ENCODE measurements around the gene FMNL2.

The FMNL2 gene

GRCh38 chr2:152433289-152433688 lies 98.3 kb downstream of the FMNL2 start:
- Histone ChIP-seq H3K4me1 (ENCODE audit: control insufficient read depth, insufficient read depth, low read length) (peaks cover 17% of the 10 kb centered on the region), H3K27ac (ENCODE audit: extremely low read depth, low read depth, low read length) (no peak overlapping the region), H3K4me3 (ENCODE audit: low read depth, low read length) (no peak overlapping the region), H3K9me3 (ENCODE audit: control insufficient read depth, insufficient read depth, low read depth, low read length) (no peaks in the 10 kb centered on the region), H3K36me3 (ENCODE audit: control insufficient read depth in 2 of 2, insufficient read depth in 1 of 2, low read length in 2 of 2) (no peaks in the 10 kb centered on the region)
- TF ChIP-seq ZNF148 (tag by site-specific recombination; IDR thresholded peaks at IDR 0.05; ENCODE audit: borderline replicate concordance) (no peak), ZNF239 (tag by site-specific recombination; IDR thresholded peaks at IDR 0.05) (no peak), ZNF513 (tag by site-specific recombination; IDR thresholded peaks at IDR 0.05) (no peak), ZNF223 (tag by site-specific recombination; IDR thresholded peaks at IDR 0.05) (no peak), ZNF2 (tag by site-specific recombination; IDR thresholded peaks at IDR 0.05) (no peak), ZNF133 (tag by site-specific recombination; IDR thresholded peaks at IDR 0.05) (no peak), ZNF169 (tag by site-specific recombination; IDR thresholded peaks at IDR 0.05) (no peak), ZNF580 (tag by site-specific recombination; IDR thresholded peaks at IDR 0.05) (no peak), ZBTB1 (tag by site-specific recombination; IDR thresholded peaks at IDR 0.05) (no peak), ZNF449 (tag by site-specific recombination; IDR thresholded peaks at IDR 0.05) (no peak), KLF10 (tag by site-specific recombination; IDR thresholded peaks at IDR 0.05) (no peak), ZNF10 (tag by site-specific recombination; IDR thresholded peaks at IDR 0.05) (no peak), PRDM1 (tag by site-specific recombination; IDR thresholded peaks at IDR 0.05) (no peak), ZNF404 (tag by site-specific recombination; IDR thresholded peaks at IDR 0.05) (no peak), ZNF366 (tag by site-specific recombination; conservative IDR thresholded peaks at IDR 0.05) (no peak), ZNF521 (tag by site-specific recombination; IDR thresholded peaks at IDR 0.05) (no peak)
- CTCF ChIA-PET: no interaction called here
- POLR2A ChIA-PET: no interaction called here

- H3K27ac ChIP-seq (ENCODE audit: extremely low read depth, low read depth, low read length): no peak overlapping the region
- POLR2A ChIA-PET: no interaction called here
- H3K36me3 ChIP-seq (ENCODE audit: control insufficient read depth in 2 of 2, insufficient read depth in 1 of 2, low read length in 2 of 2): no peaks in the 10 kb centered on the region
- TF ChIP-seq ZNF768 (tag by site-specific recombination; IDR thresholded peaks at IDR 0.05): no peak
- no peak for TF ChIP-seq HOXA7 (CRISPR knock-in tag; IDR thresholded peaks at IDR 0.05; ENCODE audit: borderline replicate concordance)
- no peak for TF ChIP-seq ZNF549 (tag by site-specific recombination; IDR thresholded peaks at IDR 0.05)
- no peak for TF ChIP-seq PRDM10 (tag by site-specific recombination; IDR thresholded peaks at IDR 0.05)
- TF ChIP-seq ZNF707 (tag by site-specific recombination; IDR thresholded peaks at IDR 0.05): no peak
- no peak for TF ChIP-seq ZIC2 (tag by site-specific recombination; IDR thresholded peaks at IDR 0.05)
- no peak for TF ChIP-seq OVOL3 (tag by site-specific recombination; IDR thresholded peaks at IDR 0.05)
- no peak for TF ChIP-seq ZNF548 (tag by site-specific recombination; IDR thresholded peaks at IDR 0.05)
- TF ChIP-seq ZNF558 (tag by site-specific recombination; IDR thresholded peaks at IDR 0.05): no peak
- no peak for TF ChIP-seq ZNF791 (tag by site-specific recombination; IDR thresholded peaks at IDR 0.05)
- no peak for TF ChIP-seq KLF17 (tag by site-specific recombination; IDR thresholded peaks at IDR 0.05)
- H3K9me3 ChIP-seq (ENCODE audit: control insufficient read depth, insufficient read depth, low read depth, low read length): no peaks in the 10 kb centered on the region
- no peak overlapping the region for H3K4me3 ChIP-seq (ENCODE audit: low read depth, low read length)
- CTCF ChIA-PET: no interaction called here
- H3K4me1 ChIP-seq (ENCODE audit: control insufficient read depth, insufficient read depth, low read length): peaks cover 21% of the 10 kb centered on the region
Measured at GRCh38 chr2:152433791-152434190, 98.8 kb downstream of the FMNL2 start.

Data from HEK293 (cell line).